Globus pallidus (tissue), 1 donor: ENCODE measurements around the gene RAD51AP2.
"Not testable (repeated sequence)": the region's sequence is repeated elsewhere in the genome, so short reads cannot be mapped to it uniquely, and the experiment has no call there.

Experiments used
- DNase-seq: peaks from one replicate; pipeline ENCODE4 v3.0.0-alpha.2; 2015; ENCODE audit warnings: low spot score

RAD51AP2 gene

GRCh38 chr2:17538022-17538843 lies 20.0 kb upstream of the RAD51AP2 start:
- no peak for DNase-seq

- no peak for DNase-seq
Observed at GRCh38 chr2:17536416-17536815, 18.2 kb upstream of the RAD51AP2 start.

DNA sequence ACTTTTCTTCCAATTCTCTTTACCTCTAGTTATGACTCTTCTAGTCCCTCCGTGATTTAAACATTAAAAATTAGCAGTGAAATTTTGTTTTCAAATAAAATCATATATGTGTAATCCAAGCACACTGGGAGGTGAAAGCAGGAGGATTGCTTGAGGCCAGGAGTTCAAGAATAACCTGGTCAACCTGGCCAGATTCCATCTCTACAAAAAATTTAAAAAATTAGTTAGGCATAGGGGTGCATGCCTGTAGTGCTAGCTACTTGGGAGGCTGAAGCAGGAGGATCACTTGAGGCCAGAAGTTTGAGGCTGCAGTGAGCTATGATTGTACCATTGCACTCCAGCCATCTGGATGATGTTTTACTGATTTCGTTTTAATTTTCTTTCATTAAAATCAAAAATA lies 15.3 kb upstream of the RAD51AP2 start:
- no peak for DNase-seq

DNA sequence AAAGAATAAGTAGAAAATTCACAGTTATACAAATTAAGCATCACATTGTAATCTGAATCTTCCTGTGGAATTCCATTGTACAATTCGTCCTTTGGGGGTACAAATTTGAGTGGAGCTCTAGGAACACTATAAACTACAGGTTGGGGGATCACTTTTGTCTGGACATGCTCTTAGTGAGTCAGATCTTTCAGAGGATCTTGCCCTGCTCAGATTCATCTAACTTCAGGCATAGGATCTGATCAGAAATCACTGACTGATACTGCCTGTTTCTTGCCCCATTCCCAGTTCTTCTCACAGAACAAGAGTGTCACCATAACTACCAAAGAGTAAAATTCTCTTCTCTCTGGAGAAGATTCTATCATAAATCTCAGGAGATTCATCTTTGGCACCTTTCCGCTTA lies 11.5 kb upstream of the RAD51AP2 start:
- no peak for DNase-seq

DNA sequence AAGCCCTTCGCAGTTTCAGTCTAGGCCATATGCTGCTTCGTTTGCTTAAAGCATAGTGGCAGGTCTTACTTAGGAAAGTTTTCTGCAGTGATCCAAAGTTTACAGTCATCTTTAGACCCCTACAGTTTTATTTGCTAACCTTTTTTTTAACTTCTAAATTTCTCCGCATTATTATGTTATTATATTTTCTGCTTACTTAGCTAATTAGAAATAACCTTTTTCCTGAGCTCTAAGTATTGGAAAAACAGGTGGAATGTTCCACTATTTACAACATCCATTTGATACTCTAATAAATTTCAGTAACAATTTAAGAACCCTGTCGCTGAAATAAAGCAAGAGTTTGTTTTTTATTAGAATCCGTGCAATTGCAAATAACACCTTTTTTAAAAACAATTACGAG lies 4.1 kb upstream of the RAD51AP2 start:
- DNase-seq: no peak

- no peak for DNase-seq
Observed at GRCh38 chr2:17521621-17522020, 3.4 kb upstream of the RAD51AP2 start.

DNA sequence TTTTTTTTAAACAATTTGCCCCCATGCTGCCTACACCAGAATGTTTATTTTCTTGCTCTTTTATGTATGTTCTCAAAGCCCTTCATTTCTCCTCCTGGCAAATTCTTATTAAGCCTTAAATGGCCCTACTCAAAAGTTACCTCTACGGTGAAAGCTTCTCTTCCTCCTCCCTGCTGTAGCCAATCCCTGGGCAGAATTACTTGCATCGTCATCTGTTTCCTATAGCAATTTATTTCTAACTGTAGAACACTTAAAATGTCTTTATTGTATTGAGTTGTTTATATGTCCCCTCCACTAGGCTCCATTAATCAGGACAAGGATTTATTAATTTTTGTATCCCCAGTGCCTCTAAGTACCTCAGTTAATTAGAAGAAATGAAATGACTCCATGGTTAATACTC lies 2.5 kb upstream of the RAD51AP2 start:
- no peak for DNase-seq

GRCh38 chr2:17519486-17519885 lies 1.2 kb upstream of the RAD51AP2 start:
- DNase-seq: no peak

GRCh38 chr2:17517481-17518211 lies 594 bp downstream of the RAD51AP2 start:
- no peak for DNase-seq

DNA sequence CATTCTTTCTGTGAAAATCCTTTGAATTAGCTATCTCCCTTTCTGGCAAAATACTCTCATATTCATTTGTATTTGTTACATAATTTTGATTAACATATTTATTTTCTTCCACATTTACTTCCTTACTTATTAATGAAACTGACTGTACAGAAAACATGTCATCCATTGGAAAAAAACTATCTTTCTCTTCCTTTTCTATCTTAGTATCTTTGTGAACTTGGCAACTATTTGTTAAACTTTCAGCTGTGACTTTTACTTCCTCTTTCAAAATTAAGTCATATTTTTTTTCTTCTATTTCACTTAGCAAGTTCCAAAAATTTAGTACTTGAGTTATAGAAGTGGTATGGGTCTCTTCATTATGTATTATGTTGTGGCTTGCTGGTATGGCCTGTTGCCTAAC lies 2.6 kb downstream of the RAD51AP2 start:
- no peak for DNase-seq

DNA sequence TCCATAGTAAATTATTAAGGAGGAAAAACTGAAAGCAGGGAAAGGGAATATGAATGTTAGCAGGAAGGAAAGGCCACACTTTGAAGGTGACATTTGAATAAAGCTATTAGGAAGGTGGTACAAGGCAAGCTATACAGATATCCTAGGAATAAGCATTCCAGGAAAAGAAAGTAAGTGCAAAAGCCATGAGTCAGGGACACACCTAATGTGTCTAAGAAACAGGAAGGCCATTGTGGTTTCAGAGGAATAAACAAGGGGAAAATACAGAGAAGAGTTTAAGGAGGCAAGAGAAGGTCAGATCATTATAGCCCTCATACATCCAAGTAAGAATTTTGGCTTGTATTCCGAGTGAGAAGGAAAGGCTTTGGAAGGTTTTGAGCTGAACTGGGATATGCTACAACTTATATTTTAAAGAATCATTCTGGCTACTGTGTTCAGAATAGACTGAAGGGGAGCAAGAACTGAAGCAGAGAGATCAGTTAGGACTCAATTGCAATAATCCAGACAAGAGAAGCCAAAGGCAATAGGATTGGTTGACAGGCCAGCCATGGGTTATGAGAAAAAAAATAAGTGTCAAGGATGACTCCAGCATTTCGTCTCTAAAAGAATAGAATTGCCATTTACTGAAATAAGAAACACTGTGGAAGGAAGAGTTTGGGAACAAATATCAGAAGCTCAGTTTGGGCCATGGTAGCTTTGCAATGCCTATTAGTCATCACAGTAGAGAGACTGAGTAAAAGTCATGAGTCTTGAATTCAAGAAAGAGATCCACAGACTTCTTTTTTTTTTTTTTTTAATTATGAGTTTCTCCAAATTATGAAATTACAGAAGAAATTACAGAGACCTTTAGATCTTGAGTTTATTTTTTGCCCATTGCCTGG lies 11.3 kb downstream of the RAD51AP2 start:
- DNase-seq: no peak

GRCh38 chr2:17497718-17498117 lies 20.5 kb downstream of the RAD51AP2 start:
- DNase-seq: no peak

DNA sequence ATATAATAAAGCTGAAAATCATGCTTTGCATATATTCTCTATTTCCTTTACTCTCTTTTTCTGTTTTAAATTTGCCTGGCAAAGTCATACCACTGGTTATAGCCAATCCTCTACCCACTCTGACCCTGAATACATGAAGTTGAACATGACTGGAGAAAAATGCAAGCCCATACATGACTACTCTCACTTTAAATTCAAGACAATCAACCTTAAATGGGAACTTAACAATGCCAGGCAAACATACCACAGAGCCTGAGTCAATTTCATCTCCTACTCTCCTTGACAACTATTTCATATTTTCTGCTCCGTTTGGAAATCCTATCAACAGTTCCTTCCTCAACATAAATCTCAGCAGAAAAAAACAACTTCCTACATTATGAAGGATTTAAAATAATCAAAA lies 22.6 kb downstream of the RAD51AP2 start:
- DNase-seq: no peak

DNA sequence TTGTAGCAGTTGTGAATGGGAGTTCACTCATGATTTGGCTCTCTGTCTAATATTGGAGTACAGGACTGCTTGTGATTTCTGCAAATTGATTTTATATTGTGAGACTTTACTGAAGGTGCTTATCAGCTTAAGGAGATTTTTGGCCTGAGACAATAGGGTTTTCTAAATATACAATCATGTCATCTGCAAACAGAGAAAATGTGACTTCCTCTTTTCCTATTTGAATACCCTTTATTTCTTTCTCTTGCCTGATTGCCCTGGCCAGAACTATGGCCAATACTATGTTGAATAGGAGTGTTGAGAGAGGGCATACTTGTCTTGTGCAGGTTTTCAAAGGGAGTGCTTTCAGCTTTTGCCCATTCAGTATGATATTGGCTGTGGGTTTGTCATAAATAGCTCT lies 28.1 kb downstream of the RAD51AP2 start:
- DNase-seq: not testable (repeated sequence)

- DNase-seq: not testable (repeated sequence)
Observed at GRCh38 chr2:17488610-17489009, 29.6 kb downstream of the RAD51AP2 start.

GRCh38 chr2:17483496-17483895 lies 34.7 kb downstream of the RAD51AP2 start:
- DNase-seq: no peak

DNA sequence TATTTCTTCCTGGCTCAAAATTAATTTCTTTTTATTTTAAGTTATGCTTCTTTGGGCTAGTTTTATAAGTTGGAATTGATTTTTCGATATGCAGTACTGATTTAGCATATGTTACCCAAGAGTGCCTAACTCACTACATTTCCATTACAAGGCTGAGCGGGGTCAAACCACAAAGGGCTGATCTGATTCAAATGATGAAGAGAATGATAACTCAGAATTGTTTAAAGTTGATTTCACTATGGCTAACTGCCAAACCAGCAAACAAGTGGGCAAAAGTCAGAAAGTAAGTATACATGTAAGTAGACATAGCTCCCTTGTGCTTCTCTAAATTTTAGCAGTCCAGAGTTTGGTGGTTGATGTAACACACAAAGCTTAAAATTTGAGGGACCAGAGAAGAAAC lies 35.6 kb downstream of the RAD51AP2 start:
- no peak for DNase-seq

DNA sequence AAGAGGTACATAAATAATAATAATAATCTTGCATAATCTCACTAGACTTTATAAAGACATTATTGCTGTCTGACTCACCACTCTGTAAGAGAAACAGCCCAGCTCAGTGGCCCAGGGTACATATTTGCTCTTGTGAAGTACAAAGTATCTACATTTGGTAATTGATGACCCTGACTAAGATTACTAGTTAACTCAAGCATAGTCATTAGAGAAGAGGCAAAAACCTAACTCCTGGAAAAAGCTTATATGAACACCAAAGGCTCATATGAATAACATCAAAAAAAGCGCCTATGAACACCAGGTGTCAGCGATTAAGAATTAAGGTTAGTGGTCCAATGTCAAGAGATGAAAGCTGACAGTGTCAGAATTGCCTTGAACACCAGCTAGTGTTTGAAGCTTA lies 38.4 kb downstream of the RAD51AP2 start:
- DNase-seq: no peak

DNA sequence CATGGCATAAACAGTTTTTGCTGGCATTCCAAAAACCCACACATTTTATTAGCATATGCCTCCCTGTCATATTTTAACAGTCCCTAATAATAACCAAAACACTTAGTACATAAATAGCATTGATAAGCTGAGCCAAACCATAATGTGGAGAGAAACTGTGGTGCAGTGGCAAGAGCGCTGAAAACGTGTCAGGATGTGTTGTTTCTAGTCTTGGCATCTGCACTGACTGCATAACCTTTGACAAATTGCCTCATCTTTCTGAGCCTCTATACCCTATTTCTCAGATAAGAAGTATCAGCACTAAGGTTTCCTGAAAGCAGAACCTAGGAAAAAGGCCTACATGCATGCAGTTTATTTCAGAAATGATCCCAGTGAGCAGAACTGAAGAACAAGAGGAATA lies 41.4 kb downstream of the RAD51AP2 start:
- no peak for DNase-seq

DNA sequence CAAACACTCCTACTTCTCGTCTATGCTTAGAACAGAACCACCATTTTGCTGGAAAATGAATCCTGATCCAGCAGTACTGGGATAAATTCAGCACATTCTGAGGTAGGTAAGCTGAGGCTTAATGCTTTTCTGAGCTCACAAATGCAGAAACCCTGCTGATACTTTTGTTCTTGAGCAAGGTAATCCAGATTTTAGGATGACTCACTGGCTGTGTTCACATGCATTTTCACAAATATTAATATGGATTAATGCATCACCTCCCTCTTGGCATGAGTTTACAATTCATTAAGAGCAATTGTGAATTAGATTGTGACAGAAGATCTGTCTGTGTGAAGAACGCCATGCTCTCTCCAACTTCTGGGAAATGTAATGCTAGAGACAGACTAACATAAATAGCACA lies 42.2 kb downstream of the RAD51AP2 start:
- DNase-seq: no peak

DNA sequence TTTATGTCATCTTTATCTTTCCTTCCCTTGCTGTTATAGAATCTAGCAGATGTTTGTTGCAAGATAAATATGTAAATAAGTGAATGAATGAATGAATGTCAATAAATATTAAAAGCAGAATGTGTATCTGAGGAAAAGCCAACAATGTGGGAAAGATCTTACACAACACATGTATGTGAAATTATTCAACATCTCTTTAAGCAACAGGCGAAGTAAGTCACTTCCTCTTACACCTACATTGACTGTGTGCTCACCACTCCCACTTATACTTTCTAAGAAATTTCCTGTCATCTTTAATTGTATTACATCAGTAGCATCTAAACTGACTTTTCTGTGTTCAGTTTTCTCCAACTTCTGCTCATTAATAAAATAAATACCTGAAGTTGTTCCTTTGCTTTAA lies 43.0 kb downstream of the RAD51AP2 start:
- DNase-seq: no peak

DNA sequence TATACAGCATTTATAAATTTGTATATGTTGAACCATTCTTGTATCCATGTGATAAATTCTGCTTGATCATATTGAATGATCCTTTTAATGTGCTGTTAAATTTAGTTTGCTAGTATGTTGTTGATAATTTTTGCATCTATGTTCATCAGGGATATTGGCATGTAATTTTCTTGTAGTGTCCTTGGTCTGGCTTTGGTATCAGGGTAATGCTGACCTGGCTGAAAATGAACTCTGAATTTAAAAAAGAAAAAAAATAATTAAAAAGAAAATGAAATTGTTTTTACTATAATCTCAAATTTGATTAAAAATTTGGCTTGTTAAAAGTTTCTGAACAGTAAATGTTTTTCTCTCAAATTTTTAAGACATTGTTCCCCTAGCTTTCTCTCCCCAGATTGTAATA lies 46.3 kb downstream of the RAD51AP2 start:
- DNase-seq: no peak
